DOHH2 (cell line): ENCODE results near the gene TMEM9.

Source experiments
- H3F3A ChIP-seq: fragments of 200-600 bp; sonication (generic), shearing (Covaris generic); 2 replicates; pipeline ENCODE4 v1.6.0; 2016; ENCODE audit warnings: antibody characterized with exemption, mild to moderate bottlenecking; ENCODE audit not compliant: control insufficient read depth, insufficient read depth
- H3K27ac ChIP-seq: fragments of 200-600 bp; sonication (generic); 2 replicates; pipeline ENCODE4 v1.5.1; 2014; ENCODE audit warnings: low read depth, mild to moderate bottlenecking, low read length, moderate library complexity
- H3K27me3 ChIP-seq: fragments of 200-600 bp; sonication (generic); 2 replicates; pipeline ENCODE4 v1.6.1; 2014; ENCODE audit warnings: mild to moderate bottlenecking, low read length, mixed read lengths; ENCODE audit not compliant: control insufficient read depth
- H3K36me3 ChIP-seq: fragments of 200-600 bp; sonication (generic); 2 replicates; pipeline ENCODE4 v1.6.1; 2014; ENCODE audit warnings: mild to moderate bottlenecking, low read length, moderate library complexity, mixed read lengths; ENCODE audit not compliant: control insufficient read depth
- H3K4me1 ChIP-seq: fragments of 200-600 bp; sonication (generic); 2 replicates; pipeline ENCODE4 v1.6.1; 2014; ENCODE audit warnings: mild to moderate bottlenecking, low read length, mixed read lengths; ENCODE audit not compliant: control insufficient read depth
- H3K4me2 ChIP-seq: fragments of 200-600 bp; sonication (generic); 2 replicates; pipeline ENCODE4 v1.6.0; 2014; ENCODE audit warnings: mild to moderate bottlenecking, low read length, moderate library complexity
- H3K4me3 ChIP-seq: fragments of 200-600 bp; sonication (generic); 2 replicates; pipeline ENCODE4 v1.5.1; 2014; ENCODE audit warnings: mild to moderate bottlenecking, low read length, mixed read lengths
- H3K79me2 ChIP-seq: fragments of 200-600 bp; sonication (generic); 2 replicates; pipeline ENCODE4 v1.6.1; 2014; ENCODE audit warnings: mild to moderate bottlenecking, low read length, mixed read lengths; ENCODE audit not compliant: control insufficient read depth
- H3K9me2 ChIP-seq: fragments of 200-600 bp; sonication (generic); replicated peaks from 2 replicates; pipeline ENCODE4 v1.6.1; 2014; ENCODE audit warnings: mild to moderate bottlenecking, low read length, mixed read lengths; ENCODE audit not compliant: control insufficient read depth
- H3K9me3 ChIP-seq: fragments of 200-600 bp; sonication (generic); 2 replicates; pipeline ENCODE4 v1.6.1; 2014; ENCODE audit warnings: antibody characterized with exemption, low read length, mixed read lengths; ENCODE audit not compliant: control insufficient read depth, insufficient read depth
- H4K20me1 ChIP-seq: fragments of 200-600 bp; sonication (generic); 2 replicates; pipeline ENCODE4 v1.6.0; 2014; ENCODE audit warnings: low read depth, mild to moderate bottlenecking, antibody characterized with exemption, low read length, moderate library complexity; ENCODE audit not compliant: control insufficient read depth, insufficient read depth
- CTCF ChIP-seq: fragments of 200-600 bp; sonication (generic); IDR thresholded peaks from one replicate; pipeline ENCODE4 v1.5.1; 2014; ENCODE audit warnings: antibody characterized with exemption, mild to moderate bottlenecking, low read depth, low read length; ENCODE audit not compliant: poor library complexity, severe bottlenecking
- EZH2phosphoT487 ChIP-seq: fragments of 200-600 bp; sonication (generic); IDR thresholded peaks from 2 replicates; pipeline ENCODE4 v1.6.1; 2017; ENCODE audit warnings: borderline replicate concordance, mild to moderate bottlenecking, antibody characterized with exemption, low read length, moderate library complexity, mixed read lengths

TMEM9 gene

DNA sequence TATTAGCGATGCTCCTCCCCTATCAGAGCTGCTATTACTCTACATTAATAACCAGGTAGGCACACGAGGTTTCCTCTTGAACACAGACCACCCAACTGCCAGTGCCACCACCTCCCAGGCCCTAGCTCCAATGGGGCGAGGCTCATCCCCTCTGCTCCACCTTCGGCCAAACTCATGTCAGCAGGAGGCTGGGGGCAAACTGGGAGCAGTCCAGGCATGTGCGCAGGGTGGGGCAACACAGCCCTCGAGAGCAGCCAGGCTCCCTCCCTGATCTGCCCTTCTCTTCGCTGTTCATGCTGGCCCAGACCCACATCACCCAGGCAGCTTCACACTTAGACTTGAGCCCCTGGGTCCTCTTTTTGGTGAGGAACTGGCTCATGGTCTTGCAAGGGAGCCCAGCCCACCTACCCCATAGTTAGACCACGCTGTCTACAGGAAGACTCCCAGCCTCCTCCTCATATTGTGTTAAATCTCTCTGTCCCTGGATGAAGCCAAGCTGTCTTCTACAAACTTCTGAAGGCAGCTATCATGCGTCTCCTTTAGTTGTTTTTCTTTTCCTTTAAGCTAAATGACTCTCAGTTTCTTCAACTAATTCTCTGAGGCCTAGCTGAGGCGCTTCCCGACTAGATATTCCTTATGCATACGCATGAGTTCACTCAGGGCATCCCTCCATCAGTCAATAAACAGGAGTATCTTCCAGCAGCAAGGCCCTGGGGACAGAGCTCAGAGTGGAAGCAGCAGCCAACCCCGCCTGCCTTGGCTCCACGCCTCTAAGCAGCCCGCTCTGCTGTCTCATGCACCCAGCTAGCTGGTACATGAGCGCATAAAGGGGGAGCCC is 12.0 kb downstream of the TMEM9 start:
- Histone ChIP-seq H3K27ac (no peak overlapping the region), H4K20me1 (no peaks in the 10 kb centered on the region; the same call in 1 of the 2 replicates), H3K4me2 (no peak overlapping the region), H3K36me3 (peaks cover 8% of the 10 kb centered on the region; the same call in 1 of the 2 replicates), H3K9me2 (no peaks in the 10 kb centered on the region), H3K79me2 (no peaks in the 10 kb centered on the region), H3K4me1 (no peaks in the 10 kb centered on the region), H3F3A (no peaks in the 10 kb centered on the region), H3K9me3 (no peaks in the 10 kb centered on the region), H3K4me3 (no peak overlapping the region), H3K27me3 (no peaks in the 10 kb centered on the region)
- TF ChIP-seq CTCF (no peak), EZH2phosphoT487 (no peak)

- no peaks in the 10 kb centered on the region for H3K9me2 ChIP-seq
- no peaks in the 10 kb centered on the region for H3K79me2 ChIP-seq
- no peak for TF ChIP-seq EZH2phosphoT487
- no peaks in the 10 kb centered on the region for H3K4me1 ChIP-seq
- no peaks in the 10 kb centered on the region for H3F3A ChIP-seq
- no peaks in the 10 kb centered on the region for H3K27me3 ChIP-seq
- no peaks in the 10 kb centered on the region; the same call in 1 of the 2 replicates for H4K20me1 ChIP-seq
- no peak overlapping the region for H3K4me3 ChIP-seq
- peaks cover 8% of the 10 kb centered on the region; the same call in 1 of the 2 replicates for H3K36me3 ChIP-seq
- no peak overlapping the region for H3K4me2 ChIP-seq
- no peaks in the 10 kb centered on the region for H3K9me3 ChIP-seq
- H3K27ac ChIP-seq = no peak overlapping the region
Measured at GRCh38 chr1:201141418-201141817, 12.9 kb downstream of the TMEM9 start.

DNA sequence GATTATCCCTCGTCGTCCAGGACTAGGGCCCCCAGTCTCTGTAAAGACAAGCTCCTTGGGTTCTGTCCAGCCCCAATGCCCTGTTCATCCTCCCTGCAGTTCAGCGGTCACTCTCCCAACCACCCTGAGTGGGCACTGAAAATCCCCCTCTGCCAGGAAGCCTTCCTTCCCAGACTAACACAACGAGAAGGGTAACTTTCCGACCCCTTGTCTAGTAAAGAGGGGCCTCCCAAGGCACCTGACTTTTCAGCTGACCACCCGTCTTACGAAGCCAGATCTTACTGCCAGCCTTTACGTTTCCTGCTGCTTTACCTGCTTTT is 13.4 kb downstream of the TMEM9 start:
- peaks cover 8% of the 10 kb centered on the region; the same call in 1 of the 2 replicates for H3K36me3 ChIP-seq
- no peak overlapping the region for H3K4me3 ChIP-seq
- no peak overlapping the region for H3K4me2 ChIP-seq
- H4K20me1 ChIP-seq = no peaks in the 10 kb centered on the region; the same call in 1 of the 2 replicates
- no peaks in the 10 kb centered on the region for H3F3A ChIP-seq
- H3K9me2 ChIP-seq = no peaks in the 10 kb centered on the region
- H3K27ac ChIP-seq = no peak overlapping the region
- H3K4me1 ChIP-seq = no peaks in the 10 kb centered on the region
- H3K79me2 ChIP-seq = no peaks in the 10 kb centered on the region
- H3K9me3 ChIP-seq = no peaks in the 10 kb centered on the region
- TF ChIP-seq CTCF = no peak
- TF ChIP-seq EZH2phosphoT487 = no peak
- H3K27me3 ChIP-seq = no peaks in the 10 kb centered on the region

- H3K27ac ChIP-seq = no peak overlapping the region
- H3K4me2 ChIP-seq = no peak overlapping the region
- no peaks in the 10 kb centered on the region for H3K27me3 ChIP-seq
- H3K9me2 ChIP-seq = no peaks in the 10 kb centered on the region
- peaks cover 8% of the 10 kb centered on the region; the same call in 1 of the 2 replicates for H3K36me3 ChIP-seq
- TF ChIP-seq EZH2phosphoT487 = no peak
- no peaks in the 10 kb centered on the region for H3F3A ChIP-seq
- H3K9me3 ChIP-seq = no peaks in the 10 kb centered on the region
- H4K20me1 ChIP-seq = no peaks in the 10 kb centered on the region; the same call in 1 of the 2 replicates
- no peaks in the 10 kb centered on the region for H3K79me2 ChIP-seq
- no peak overlapping the region for H3K4me3 ChIP-seq
- H3K4me1 ChIP-seq = no peaks in the 10 kb centered on the region
Measured at GRCh38 chr1:201140235-201140940, 13.9 kb downstream of the TMEM9 start.
